HPDE6-E6E7 (cell line): ENCODE data around the gene KATNB1.
"Not testable (repeated sequence)": the region's sequence is repeated elsewhere in the genome, so short reads cannot be mapped to it uniquely, and the experiment has no call there.

Source experiments
- DNase-seq: peaks from one replicate; pipeline ENCODE4 v3.0.0; 2011; ENCODE audit warnings: missing footprints; ENCODE audit errors: extremely low spot score

The KATNB1 gene

DNA sequence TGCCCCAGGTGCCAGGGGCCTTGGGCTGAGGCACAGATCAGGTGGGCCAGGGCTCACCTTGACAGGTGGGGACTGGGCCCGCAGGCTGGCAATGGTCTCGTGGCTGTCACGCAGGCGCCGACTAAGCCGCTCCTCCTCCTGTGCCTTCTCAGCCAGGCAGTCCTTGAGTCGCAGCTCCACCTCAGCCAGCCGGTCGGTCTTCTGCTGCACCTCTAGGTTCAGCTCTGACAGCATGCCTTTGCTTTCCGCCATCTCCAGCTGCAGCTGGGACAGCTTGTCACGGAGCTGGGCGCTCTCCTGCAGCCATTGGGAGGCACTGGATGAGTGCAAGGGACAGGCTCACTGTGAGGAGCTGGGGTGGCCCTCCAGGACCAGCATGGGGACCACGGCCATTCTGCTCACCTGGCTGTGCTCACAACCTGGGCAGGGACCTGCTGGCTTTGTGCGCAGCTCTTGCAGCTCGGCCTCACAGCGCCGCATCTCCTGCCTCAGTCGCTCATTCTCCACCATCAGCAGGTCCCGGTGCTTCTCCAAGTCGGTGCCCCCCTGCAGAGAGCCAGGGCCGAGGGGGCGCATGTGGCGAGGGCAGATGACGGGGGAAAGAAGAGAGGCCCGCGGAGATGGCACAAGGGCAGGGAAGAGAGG lies 35.7 kb downstream of the KATNB1 start:
- DNase-seq: no peak

GRCh38 chr16:57773019-57773418 lies 37.4 kb downstream of the KATNB1 start:
- DNase-seq: no peak

DNA sequence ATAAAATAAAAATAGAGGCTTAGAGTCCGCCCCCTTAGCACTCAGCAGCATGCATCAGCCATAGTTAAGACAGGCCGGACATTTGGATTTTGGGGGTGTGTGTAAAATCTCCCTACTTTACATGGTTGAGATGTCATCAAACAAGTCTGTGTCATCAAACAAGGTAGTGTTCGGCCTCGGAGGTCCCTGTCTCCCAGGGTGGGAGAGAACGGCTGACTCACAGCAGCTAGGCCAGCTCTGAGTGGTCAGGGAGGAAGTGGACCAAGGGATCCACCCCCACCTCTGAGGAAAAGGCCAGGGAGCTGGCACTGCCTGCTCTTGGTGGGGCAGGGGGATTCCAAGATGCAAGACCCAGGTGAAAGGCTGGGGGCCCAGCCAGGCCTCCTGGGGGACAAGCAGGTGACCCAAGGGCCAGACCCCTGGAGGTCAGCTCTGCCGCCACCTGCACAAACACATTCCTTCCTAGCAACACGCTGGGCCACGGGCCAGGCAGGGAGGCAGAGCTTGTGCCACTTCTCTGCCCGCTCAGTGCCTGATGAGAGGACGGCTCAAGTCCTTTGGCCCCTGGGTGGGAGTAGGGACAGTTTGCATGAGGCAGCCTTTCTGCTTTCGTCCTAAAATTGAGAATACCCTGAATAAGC lies 38.2 kb downstream of the KATNB1 start:
- DNase-seq: no peak

DNA sequence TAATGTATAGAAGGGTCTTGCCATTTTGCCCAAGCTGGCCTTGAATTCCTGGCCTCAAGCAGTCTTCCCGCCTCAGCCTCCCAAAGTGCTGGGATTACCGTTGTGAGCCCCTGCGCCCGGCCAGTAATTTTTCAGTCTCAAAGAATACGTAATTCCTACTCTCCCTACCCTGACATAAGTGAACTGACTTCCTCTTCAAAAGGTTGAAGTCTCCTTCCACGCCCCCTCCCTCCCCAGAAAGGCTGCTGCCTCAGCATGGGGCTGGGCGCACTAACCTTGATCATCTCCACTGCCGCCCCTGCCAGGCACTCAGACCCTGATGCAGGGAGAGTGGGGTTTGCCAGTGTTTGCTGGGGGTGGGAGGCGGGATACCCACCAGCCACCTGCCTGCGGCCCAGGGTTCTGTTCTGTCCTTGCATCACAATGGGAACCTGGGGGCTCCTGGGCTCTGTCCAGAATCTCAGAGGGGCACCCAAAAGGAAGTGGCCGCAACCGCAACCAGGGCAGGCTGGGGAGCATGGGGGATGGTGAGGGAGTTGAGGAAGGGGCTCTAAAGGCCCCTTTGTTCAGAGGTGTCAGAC lies 39.2 kb downstream of the KATNB1 start:
- no peak for DNase-seq

DNA sequence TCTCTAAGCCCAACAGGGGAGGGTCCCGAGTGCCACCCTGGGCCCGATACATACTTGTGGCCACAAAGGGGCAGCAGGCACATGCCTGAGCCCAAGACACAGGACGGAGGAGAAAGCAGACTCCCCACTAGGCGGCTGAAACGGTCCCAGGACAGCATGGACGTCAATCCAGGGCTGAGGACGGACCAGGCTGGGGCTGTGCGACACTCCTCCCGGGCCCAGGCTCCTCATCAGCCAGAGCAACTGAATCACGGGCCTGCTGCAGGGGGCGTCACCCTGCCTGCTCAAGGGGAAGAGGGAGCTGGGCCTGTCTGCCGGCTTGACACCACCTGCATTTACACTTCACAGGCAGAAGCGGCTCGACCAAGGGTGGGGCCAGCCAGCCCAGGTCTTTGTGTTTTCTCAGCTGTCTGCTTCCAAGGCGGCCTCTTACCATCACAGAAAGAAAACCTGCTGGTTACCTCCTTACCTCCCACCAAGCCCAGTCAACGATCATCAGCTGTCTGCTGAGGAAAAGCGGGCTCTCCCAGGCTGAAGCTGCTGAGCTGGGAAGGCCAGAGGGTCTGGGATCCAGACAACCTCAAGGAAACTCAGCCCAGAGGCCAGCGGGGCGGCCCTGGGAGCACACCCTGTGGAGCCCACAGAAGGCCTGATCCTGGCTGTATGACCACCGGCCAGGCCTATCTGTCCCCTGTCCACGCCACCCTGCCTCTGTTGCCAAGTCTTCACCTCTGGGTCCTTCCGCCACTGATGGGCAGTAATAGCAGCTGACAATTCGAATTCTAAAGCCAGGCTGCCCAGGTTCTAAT lies 40.3 kb downstream of the KATNB1 start:
- no peak for DNase-seq

- no peak for DNase-seq
These were observed 43.1 kb downstream of the KATNB1 start for GRCh38 chr16:57778658-57779057.

- not testable (repeated sequence) for DNase-seq
These were observed 44.3 kb downstream of the KATNB1 start for GRCh38 chr16:57779836-57780235.

DNA sequence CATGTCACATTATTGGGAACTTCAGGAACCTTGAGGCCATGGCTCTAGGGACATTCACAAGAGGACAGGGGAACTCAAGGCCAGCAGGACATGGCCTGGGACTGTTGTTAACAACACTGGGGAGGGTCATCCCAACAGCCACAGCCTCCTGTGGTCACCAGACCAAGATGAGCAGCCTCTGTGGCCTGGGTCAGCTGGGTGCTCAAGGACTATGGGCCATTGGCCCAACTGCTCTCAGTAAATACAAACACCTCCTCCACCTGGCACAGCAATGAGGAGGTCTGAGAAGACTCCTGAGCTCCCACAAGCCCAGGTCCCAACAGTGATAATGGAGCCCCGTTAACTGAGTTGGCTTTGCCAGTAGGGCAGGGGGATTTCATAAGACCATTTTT lies 45.8 kb downstream of the KATNB1 start:
- DNase-seq: no peak

DNA sequence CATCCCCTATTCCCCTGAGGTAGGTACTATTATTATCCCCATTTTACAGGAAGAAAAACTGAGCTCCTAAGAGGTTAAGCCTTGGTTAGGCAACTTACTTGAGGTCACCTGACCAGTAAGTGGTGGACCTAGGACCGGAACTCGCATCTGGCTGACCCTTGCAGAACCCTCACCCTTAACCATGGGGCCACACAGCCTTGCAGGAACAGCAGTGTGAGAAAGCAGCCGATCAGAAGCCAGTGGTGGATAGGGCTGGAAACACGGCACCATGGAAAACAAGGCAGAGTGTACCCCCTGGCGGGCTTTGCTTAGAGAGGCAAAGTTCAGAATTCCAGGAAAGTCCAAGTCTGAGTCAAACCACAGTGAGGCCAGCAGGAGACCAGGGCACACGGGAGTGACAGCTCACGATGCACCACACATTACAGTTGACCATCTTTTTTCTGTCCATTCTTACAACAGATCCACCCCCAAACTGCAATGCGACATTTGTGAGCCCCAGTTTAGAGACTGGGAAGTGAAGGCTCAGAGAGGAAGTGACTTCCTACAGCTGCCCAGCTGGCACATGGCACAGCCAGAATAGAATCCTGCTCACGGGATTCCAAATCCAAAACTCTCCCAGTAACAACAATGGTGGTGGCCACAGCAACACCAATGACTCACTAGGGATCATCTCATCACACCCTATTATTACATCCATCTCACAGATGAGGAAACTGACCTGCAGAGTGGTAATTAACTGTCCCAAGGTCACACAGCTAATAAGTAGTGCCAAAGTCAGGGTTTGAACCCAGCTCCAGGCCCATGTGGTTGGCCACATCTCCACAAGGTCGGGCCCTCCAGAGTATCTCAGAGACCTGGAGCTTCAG lies 46.4 kb downstream of the KATNB1 start:
- DNase-seq: no peak

DNA sequence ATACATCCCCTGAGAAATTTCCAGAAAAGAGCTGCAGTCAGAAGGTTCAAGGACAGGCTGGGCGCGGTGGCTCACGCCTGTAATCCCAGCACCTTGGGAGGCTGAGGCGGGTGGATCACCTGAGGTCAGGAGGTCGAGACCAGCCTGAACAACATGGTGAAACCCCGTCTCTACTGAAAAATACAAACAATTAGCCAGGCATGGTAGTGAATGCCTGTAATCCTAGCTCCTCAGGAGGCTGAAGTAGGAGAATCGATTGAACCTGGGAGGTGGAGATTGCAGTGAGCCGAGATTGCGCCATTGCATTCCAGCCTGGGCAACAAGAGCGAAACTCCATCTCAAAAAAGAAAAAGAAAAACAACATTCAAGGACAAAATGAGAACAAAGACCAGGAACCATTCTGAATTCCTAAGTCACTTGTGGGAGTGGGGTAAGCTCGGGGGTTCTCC lies 47.1 kb downstream of the KATNB1 start:
- not testable (repeated sequence) for DNase-seq

- no peak for DNase-seq
These were observed 47.5 kb downstream of the KATNB1 start for GRCh38 chr16:57783116-57783515.

GRCh38 chr16:57783883-57784282 lies 48.3 kb downstream of the KATNB1 start:
- DNase-seq: no peak

- DNase-seq: no peak
These were observed 48.8 kb downstream of the KATNB1 start for GRCh38 chr16:57784334-57784733.

- no peak for DNase-seq
These were observed 49.8 kb downstream of the KATNB1 start for GRCh38 chr16:57785385-57785784.

DNA sequence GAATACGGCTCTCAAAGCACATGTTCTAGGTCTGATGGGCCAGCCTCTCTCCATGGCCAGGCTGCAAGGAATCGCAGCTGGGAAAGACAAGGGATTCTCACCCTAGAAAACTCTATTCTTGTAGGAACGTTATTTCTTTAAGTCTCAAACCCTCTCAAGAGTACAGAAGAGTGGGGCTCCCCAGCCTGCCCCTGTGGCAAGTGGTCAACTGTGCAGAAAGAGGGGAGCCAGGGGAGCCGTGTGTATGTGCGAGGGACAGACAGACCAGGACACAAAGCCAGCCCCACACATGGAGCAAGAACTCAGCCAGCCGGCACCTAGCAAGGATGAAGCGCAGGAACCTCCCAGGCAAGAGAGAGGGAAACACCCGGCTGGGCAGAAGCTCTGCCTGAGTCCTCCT lies 50.4 kb downstream of the KATNB1 start:
- no peak for DNase-seq

DNA sequence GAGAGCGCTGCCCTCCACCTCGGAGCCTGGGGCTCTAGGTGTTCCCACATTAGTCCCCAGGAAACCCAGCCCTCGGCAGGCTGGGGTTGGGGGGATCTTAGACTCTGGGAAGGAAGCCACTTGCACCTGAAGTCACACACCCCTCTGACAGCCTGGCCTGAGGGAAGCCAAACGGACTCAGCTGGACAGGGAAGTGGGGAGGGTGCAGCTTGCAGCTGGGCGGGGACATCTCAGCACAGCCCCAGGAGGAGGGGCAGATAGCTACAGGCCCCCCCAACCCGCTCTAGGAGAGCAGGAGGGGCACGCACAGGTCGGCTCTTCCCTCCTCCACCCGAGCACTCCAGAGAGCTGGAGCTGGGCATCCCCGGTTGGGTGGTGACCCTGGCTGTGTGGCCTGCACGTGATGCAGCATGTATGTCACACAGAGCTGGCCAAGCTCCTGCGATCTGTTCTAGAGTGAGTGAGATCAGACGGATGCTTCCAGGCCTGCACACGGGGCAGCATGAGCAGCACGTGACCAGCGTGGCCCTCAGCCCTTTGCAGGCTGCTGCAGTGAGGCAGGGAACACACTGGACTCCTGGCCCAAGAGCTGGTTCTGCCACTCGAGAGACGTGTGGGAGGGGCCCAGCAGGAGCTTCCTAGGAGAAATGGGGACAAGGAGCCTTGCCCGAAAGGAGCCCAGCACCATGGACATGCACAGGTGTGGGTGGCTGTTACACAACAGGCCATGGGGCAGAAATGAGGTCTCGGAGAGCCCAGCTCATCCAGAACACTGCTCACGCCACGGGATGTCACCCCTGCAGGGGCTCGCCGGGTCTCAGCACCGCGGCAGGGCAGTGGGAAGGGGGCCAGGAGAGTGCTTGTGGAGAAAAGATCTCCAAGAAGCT lies 51.3 kb downstream of the KATNB1 start:
- DNase-seq: no peak

DNA sequence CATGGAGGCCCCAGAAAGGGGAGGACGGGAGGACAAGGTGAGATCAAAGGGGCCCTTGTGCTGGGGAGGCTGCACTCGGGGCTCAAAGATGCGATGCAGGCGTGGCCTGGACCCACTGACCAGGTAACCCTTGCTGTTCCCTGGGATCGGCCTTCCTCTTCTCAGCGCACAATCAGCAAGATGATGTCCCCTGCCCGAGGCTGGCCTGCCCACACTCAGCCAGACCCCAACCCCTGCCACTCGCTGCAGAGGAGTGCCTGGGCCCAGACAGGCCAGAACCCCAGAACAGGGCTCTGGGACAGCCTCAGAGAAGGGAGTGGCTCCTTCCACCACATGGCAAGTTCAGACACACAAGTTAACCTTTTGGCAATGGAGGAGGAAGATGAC lies 51.9 kb downstream of the KATNB1 start:
- no peak for DNase-seq

- no peak for DNase-seq
These were observed 52.8 kb downstream of the KATNB1 start for GRCh38 chr16:57788252-57788841.

DNA sequence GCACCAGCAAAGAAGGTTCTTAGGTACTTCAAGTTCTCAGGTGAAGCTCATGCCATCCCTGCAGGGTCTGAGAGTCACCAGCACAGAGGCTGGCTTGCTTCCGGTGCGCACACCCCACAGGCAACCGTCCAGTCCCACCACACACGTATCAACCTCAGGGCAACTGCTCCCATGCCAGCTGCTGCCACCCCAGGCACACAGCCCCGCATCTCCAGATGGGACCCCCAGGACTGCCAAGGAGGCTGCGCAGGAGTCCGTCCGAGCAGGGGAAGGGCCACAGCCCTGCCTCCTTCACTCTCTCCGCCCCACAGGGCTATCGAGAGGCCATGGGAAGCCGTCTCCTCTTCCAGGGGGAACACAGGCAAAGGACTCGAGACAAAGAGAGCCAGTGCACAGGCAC lies 53.4 kb downstream of the KATNB1 start:
- no peak for DNase-seq
